SJSA1 (cell line): ENCODE results near the gene ATXN7L1. TPM values are rescaled to one million over a fixed set of nuclear protein-coding genes. Genes with fewer than 3 reads are reported as not detected.
"Not testable (repeated sequence)": the region's sequence is repeated elsewhere in the genome, so short reads cannot be mapped to it uniquely, and the experiment has no call there.

ENCODE experiments used
- DNase-seq, 2 experiments: peaks; one replicate each; pipeline ENCODE4 v3.0.0-alpha.2; 2015 to 2020; ENCODE audit warnings: low spot score in 2 of 2, low read depth in 1 of 2
- H3K27ac ChIP-seq: fragments of 250-450 bp; sonication (Bioruptor Pico); 2 replicates; pipeline ENCODE4 v1.5.1; 2020; ENCODE audit warnings: mild to moderate bottlenecking, moderate library complexity
- H3K27me3 ChIP-seq: fragments of 250-450 bp; sonication (Bioruptor Pico); replicated peaks from 2 replicates; pipeline ENCODE4 v1.5.1; 2020; ENCODE audit warnings: mild to moderate bottlenecking, moderate library complexity
- H3K36me3 ChIP-seq: fragments of 250-450 bp; sonication (Bioruptor Pico); 2 replicates; pipeline ENCODE4 v1.5.1; 2020; ENCODE audit warnings: mild to moderate bottlenecking
- H3K4me1 ChIP-seq: fragments of 250-450 bp; sonication (Bioruptor Pico); replicated peaks from 2 replicates; pipeline ENCODE4 v1.6.1; 2021; ENCODE audit warnings: mild to moderate bottlenecking
- H3K4me3 ChIP-seq: fragments of 250-450 bp; sonication (Bioruptor Pico); 2 replicates; pipeline ENCODE4 v1.5.1; 2020; ENCODE audit warnings: mild to moderate bottlenecking
- H3K9me3 ChIP-seq: fragments of 250-450 bp; sonication (Bioruptor Pico); replicated peaks from 2 replicates; pipeline ENCODE4 v1.5.1; 2020; ENCODE audit warnings: mild to moderate bottlenecking
- total RNA-seq: library from RNA; depleted of rRNA; stranded (reverse); fragments of >200 nt; shearing (Covaris generic); gene quantifications from 2 replicates; pipeline ENCODE4 v1.2.3, GENCODE V29; 2014

The ATXN7L1 gene
- total RNA-seq, 1 experiment from 2014 or later: 2.7 TPM

DNA sequence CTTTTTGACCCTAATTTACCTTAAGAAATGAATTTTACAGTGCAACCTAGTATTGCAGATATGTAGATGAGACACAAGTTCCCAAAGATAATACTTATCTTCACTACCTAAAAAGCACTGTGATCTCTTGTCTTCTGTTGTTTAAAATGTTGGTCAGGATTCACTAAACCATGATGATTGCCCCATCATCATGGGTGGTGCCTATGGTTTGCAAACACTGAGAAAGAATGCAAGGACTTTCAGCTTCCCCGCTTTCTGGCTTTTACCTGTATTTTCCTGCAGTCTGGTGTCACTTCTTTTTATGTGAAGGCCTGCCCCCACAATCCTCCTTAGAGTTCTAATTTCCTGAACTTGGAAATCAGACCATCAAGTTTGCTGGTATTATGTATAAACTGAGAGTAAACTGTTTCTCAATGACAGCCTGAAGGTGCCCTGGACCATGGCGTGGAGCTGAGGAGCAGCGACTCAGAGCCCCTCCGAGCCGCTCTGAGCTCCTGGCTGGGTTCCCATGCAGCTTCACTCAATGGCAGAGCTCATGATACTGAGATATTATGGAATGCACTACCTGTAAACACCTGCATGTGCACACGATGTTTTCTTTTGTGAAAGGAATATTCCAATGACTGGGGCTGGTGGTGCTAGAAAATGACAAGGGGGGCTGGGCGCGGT, 176.7 kb downstream of the ATXN7L1 start:
- H3K4me1 ChIP-seq: no peaks in the 10 kb centered on the region
- no peaks in the 10 kb centered on the region for H3K27me3 ChIP-seq
- no peak overlapping the region for H3K4me3 ChIP-seq
- H3K36me3 ChIP-seq: no peaks in the 10 kb centered on the region
- no peaks in the 10 kb centered on the region for H3K9me3 ChIP-seq
- DNase-seq: no peak
- no peak overlapping the region for H3K27ac ChIP-seq

DNA sequence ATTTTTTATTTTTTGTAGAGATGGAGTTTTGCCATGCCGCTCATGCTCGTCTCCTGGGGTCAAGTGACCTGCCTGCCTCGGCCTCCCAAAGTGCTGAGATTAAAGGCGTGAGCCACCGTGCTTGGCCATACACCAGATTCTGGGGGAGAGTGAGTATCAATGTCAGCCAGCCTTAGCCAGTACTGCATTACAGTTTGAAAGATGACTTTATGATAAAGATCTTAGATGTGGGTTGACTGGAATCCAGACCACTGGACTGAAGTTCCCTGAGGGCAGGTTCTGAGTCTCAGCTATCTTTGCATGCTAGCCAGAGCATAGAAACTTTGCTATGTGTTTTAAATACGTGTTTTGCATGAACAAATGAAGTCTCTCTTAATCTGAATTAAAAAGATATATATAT, 177.9 kb downstream of the ATXN7L1 start:
- no peak for DNase-seq
- H3K36me3 ChIP-seq: no peaks in the 10 kb centered on the region
- H3K4me3 ChIP-seq: no peak overlapping the region
- H3K27me3 ChIP-seq: no peaks in the 10 kb centered on the region
- H3K27ac ChIP-seq: no peak overlapping the region
- no peaks in the 10 kb centered on the region for H3K4me1 ChIP-seq
- no peaks in the 10 kb centered on the region for H3K9me3 ChIP-seq

DNA sequence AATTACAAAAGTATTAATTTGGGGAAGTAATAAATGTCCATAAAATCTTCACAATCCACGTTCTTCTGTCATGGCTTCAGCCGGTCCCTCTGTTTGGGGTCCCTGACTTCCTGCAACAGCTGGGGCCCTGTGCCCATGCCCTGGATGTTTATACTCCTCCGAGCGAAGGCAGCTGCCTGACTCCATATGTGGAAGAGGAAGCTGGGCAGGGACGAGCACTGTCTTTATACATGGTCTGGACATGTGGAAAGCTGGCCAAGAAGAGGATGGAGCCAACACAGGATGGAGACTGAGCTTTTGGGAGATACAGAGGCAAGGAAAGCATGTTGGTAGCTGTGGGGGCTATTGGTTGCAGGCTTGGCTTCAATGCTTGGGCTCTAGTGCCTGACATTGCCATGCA, 178.6 kb downstream of the ATXN7L1 start:
- H3K4me3 ChIP-seq: no peak overlapping the region
- no peaks in the 10 kb centered on the region for H3K9me3 ChIP-seq
- H3K4me1 ChIP-seq: no peaks in the 10 kb centered on the region
- no peak overlapping the region for H3K27ac ChIP-seq
- no peaks in the 10 kb centered on the region for H3K36me3 ChIP-seq
- H3K27me3 ChIP-seq: no peaks in the 10 kb centered on the region
- DNase-seq: no peak

DNA sequence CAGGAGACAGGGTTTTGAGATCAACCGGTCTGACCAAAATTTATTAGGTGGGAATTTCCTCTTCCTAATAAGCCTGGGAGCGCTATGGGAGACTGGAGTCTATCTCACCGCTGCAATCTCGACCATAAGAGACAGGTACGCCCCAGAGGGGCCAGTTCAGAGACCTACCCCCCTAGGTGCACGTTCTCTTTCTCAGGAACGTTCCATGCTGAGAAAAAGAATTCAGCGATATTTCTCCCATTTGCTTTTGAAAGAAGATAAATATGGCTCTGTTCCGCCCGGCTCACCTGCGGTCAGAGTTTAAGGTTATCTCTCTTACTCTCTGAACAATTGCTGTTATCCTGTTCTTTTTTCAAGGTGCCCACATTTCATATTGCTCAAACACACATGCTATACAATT, 179.2 kb downstream of the ATXN7L1 start:
- not testable (repeated sequence) for H3K27ac ChIP-seq, H3K9me3 ChIP-seq, DNase-seq, H3K27me3 ChIP-seq, H3K4me1 ChIP-seq, H3K4me3 ChIP-seq, H3K36me3 ChIP-seq

DNA sequence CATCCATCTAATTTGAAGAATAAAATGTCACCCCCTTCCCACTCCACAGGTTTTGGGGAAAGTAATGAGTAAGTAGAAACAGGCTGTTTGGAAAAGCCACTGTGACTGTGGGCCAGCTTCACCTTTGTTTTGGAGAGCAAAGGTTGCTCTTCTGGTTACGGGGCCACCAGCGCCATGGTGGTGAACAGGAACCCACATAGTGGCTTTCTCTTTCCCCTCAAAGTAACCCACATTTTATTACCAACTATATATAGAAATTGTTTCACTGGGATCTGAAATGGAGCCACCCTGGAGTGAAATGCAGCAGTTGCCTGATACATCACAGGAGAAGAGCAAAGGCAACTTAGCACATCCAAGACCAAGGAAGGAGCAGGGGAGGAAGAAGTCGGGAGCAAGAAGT, 182.8 kb downstream of the ATXN7L1 start:
- H3K27ac ChIP-seq: no peak overlapping the region
- H3K9me3 ChIP-seq: no peaks in the 10 kb centered on the region
- no peaks in the 10 kb centered on the region for H3K27me3 ChIP-seq
- H3K4me3 ChIP-seq: no peak overlapping the region
- H3K36me3 ChIP-seq: no peaks in the 10 kb centered on the region
- H3K4me1 ChIP-seq: peaks cover 9% of the 10 kb centered on the region
- no peak for DNase-seq

DNA sequence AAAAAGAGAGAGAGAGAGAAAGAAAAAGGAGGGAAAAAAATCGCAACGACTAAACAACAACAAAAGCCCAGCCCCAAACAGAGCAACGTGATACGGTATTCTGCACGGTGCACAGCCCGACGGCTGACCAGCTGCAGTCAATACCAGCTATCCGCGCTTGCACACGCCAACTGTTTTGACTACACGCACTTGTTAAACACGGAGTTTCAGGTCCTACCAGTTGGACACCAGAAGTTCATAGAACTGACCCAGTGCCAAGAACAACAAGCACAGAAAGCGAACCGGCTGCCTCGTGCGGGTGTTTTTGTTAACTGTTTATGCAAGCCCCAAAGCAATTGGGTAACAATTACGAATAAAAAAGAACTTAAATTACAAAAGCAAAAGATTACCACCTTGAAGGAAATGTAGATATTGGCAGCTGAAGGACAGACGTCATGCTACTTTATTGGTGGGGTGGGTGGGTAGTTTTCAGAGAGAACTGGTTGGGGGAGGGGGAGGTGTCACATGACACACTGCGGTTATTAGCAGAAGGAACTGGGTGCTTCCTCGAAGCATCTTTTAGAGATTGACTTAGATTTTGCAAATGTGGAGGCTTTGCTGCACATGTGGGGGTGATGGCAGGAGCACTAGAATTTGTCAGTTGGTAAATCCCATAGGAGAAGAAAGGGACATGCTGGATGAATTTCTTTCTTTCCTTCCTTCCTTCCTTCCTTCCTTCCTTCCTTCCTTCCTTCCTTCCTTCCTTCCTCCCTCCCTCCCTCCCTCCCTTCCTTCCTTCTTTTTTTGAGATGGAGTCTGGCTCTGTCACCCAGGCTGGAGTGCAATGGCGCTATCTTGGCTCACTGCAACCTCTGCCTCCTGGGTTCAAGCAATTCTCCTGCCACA, 184.5 kb downstream of the ATXN7L1 start:
- Histone ChIP-seq H3K4me3 (peak overlapping the region; percentile 44), H3K27me3 (no peaks in the 10 kb centered on the region), H3K27ac (no peak overlapping the region; the same call in 1 of the 2 replicates), H3K4me1 (peaks cover 9% of the 10 kb centered on the region), H3K9me3 (no peaks in the 10 kb centered on the region), H3K36me3 (no peaks in the 10 kb centered on the region)
- peak in 1 of 2 experiments; percentile 47 for DNase-seq

DNA sequence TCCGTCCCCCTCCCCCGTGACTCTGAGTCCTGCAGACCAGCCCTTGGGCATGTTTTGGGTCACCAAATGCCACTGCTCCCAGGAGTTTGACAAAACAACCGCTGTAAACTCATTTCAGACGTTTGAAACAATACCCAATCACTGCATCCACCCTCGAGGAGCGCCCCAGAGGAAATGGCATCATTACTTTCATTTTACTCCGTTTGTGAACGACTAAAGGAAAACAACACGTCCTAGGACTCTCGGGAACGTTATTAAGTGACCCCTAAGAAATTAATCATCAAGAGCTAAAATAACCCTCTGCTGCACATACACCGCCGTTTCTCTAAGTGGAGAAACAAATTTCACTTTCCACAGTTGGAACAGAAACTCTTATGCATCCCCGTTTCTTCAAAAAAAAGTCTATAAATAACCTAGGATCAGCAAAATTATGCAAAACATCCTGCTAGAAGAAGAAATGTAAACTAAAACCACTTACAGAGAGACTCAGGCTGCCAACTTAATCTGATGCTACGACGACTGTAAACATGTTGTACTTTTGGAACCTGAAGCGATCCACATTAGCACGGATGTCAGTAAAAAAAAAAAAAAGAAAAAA, 185.2 kb downstream of the ATXN7L1 start:
- peak overlapping the region; percentile 44 for H3K4me3 ChIP-seq
- peak in 1 of 2 experiments; percentile 26 for DNase-seq
- no peaks in the 10 kb centered on the region for H3K9me3 ChIP-seq
- H3K4me1 ChIP-seq: peaks cover 9% of the 10 kb centered on the region
- H3K36me3 ChIP-seq: no peaks in the 10 kb centered on the region
- H3K27ac ChIP-seq: peak overlapping the region; percentile 45
- H3K27me3 ChIP-seq: no peaks in the 10 kb centered on the region

DNA sequence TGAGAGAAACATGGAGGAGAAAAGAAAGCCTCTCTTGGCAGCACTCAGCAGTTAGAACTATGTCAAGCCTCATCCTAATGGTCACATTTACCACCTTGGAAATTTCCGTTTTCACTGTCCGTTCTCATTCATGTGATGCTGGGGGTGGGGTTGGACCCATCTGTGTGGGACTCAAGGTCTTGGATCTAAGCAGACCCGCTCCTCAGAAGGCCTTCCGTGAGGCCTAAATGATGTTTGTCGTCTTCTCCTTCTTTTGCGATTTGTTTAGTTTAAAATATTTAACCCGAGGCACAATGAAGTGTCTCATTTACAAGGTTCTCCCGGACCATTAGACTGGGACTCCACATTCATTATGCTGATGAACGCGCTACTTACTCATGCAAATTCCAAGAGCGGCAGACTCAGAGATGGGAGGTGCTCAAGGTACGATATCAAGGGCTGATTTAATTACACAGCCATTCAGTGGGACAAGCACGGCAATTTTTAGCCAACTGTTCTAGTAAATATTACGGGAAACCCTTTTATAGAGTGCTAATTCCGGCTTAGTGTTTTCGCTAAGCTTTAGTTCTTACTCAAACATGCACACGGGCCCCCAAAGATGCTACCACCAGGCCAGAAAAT, 186.0 kb downstream of the ATXN7L1 start:
- Histone ChIP-seq H3K36me3 (no peaks in the 10 kb centered on the region), H3K27ac (0 out of 2 replicates have a peak overlapping the region, but pooled peaks have one; percentile 45), H3K9me3 (no peaks in the 10 kb centered on the region), H3K27me3 (no peaks in the 10 kb centered on the region), H3K4me3 (no peak overlapping the region), H3K4me1 (peaks cover 9% of the 10 kb centered on the region)
- DNase-seq: no peak

DNA sequence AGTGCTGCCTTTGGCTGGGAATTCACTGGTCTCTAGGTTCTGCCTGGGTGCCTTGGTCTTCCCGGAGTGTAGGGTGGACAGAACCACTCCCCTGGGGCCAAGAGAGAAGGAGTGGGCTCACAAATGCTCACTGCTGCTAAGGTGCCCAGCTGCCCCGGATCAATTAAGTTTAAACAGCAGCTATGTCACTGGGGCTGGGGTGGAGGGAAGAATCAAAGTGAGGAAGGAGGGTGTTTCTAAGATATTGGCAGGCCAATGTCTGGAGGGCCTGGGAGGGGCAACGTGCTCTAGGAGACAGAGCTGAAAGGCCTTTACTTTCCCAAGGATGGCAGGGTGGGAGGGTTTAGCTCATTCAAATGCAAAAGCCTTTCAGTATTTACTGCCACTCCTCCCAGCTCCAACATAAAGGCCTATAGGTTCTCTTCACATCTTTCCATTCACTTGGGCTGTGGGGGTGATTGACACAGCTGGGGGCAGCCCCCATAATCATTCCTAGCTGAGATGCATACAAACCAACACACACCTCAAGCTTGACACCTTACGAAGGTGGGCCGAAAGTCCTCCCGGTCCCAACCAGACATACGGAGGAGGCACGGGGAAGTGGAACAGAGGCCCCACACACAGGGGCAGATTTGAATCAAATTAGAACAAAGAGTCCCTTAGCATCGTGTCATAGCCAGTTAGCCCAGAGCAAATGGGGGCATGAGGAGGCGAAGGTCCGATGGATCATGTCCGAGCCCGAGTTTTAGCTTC, 187.2 kb downstream of the ATXN7L1 start:
- Histone ChIP-seq H3K27ac (no peak overlapping the region), H3K27me3 (no peaks in the 10 kb centered on the region), H3K4me3 (no peak overlapping the region), H3K9me3 (no peaks in the 10 kb centered on the region), H3K36me3 (no peaks in the 10 kb centered on the region), H3K4me1 (peaks cover 9% of the 10 kb centered on the region)
- DNase-seq: no peak

DNA sequence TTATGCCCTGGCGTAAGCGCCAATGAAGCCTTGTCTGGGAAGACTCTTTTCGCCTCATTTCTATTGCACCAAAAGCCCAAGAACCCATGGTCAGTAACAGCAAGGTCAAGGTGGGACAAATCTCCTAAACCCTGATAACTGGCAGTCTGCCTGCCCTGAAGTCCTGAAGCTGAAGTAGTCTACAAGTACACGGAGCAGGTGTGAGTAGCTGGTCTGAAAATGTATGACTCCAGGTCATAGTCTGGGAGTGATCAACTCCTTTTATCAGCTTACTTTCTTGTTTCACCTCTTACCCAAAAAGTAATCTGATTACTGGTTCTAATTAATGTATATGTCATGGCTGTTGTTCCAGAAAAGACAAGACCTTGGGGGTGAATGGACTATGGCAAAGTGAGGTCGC, 187.8 kb downstream of the ATXN7L1 start:
- no peak overlapping the region for H3K27ac ChIP-seq

DNA sequence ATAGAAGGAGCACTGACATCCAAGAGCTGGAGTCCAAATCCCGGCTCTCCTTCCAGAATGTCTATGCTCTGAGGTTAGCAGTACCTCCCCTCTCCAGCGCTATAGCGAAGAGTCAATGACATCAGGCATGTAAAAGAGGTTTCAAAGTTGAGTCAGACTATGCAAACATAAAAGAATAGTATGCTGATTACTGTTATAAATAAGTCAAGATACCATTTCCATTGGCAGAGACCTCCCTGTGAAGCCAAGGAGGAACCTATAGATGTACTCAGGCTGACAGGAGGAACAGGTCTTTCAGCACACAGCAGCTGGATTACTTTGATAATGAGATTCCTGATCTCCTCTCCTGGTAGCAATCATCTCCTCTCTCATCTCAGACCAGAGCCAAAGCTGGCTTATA, 191.2 kb downstream of the ATXN7L1 start:
- Histone ChIP-seq H3K36me3 (no peaks in the 10 kb centered on the region), H3K4me1 (no peaks in the 10 kb centered on the region), H3K9me3 (no peaks in the 10 kb centered on the region), H3K4me3 (no peak overlapping the region), H3K27ac (no peak overlapping the region), H3K27me3 (no peaks in the 10 kb centered on the region)
- DNase-seq: no peak

More for the DNA sequence above, 187.8 kb downstream of the ATXN7L1 start:
- no peaks in the 10 kb centered on the region for H3K9me3 ChIP-seq
- no peak overlapping the region for H3K4me3 ChIP-seq
- H3K27me3 ChIP-seq: no peaks in the 10 kb centered on the region
- DNase-seq: no peak
- H3K36me3 ChIP-seq: no peaks in the 10 kb centered on the region
- H3K4me1 ChIP-seq: peaks cover 9% of the 10 kb centered on the region

DNA sequence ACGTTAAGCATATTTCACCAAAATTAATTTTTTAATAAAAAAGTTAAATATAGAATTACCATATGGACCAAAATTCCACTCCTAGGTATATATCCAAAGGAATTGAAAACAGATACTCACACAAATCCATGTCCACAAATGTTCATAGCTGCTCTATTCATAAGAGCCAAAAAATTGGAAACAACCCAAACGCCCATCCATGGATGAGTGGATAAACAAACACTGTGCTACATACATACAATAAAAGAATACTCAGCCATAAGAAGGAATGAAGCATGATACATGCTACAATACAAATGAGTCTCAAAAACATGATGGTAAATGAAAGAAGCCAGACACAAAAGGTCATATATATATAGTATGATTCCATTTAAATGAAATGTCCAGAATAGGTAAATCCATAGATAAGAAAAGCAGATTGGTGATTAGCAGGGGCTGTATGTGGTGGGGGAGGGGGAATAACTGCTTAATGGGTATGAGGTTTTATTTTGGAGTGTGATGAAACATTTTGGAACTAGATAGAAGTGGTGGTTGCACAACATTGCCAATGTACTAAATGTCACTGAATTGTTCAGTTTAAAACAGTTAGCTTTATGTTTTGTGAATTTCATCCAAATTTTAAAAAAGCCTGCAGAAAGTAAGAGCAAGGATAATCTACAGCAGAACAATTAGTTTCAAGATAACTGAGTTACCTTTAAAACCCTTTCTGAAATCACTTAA, 193.9 kb downstream of the ATXN7L1 start:
- Histone ChIP-seq H3K4me1 (no peaks in the 10 kb centered on the region), H3K27me3 (no peaks in the 10 kb centered on the region), H3K4me3 (no peak overlapping the region), H3K36me3 (no peaks in the 10 kb centered on the region), H3K27ac (no peak overlapping the region), H3K9me3 (no peaks in the 10 kb centered on the region)
- no peak for DNase-seq
